ENCODE measurements around the gene ANAPC13. TPM values are rescaled to one million over a fixed set of nuclear protein-coding genes. Genes with fewer than 3 reads are reported as not detected.

The ANAPC13 gene
- total and polyA plus RNA-seq, 10 of the 15 experiments (the other 5 are each of a cell fraction or from before 2014, with no cell fraction given) = 34.9 to 139 (median 83.0) TPM

DNA sequence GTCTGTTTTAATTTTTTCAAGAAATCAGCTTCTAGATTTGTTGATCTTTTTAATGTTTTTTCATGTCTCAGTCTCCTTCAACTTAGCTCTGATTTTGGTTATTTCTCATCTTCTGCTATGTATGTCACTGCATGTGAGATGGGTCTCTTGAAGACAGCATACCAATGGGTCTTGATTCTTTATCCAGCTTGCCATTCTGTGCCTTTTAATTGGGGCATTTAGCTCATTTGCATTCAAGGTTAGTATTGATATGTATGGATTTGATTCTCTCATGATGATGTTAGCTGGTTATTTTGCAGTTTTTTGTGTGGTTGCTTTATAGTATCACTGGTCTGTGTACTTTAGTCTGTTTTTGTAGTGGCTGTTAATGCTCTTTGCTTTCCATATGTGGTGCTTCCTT, 39.5 kb upstream of the ANAPC13 start (continued):
- TF ChIP-seq, protein P1, sequence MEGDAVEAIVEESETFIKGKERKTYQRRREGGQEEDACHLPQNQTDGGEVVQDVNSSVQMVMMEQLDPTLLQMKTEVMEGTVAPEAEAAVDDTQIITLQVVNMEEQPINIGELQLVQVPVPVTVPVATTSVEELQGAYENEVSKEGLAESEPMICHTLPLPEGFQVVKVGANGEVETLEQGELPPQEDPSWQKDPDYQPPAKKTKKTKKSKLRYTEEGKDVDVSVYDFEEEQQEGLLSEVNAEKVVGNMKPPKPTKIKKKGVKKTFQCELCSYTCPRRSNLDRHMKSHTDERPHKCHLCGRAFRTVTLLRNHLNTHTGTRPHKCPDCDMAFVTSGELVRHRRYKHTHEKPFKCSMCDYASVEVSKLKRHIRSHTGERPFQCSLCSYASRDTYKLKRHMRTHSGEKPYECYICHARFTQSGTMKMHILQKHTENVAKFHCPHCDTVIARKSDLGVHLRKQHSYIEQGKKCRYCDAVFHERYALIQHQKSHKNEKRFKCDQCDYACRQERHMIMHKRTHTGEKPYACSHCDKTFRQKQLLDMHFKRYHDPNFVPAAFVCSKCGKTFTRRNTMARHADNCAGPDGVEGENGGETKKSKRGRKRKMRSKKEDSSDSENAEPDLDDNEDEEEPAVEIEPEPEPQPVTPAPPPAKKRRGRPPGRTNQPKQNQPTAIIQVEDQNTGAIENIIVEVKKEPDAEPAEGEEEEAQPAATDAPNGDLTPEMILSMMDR (IDR thresholded peaks at IDR 0.05 in 2 of 3, conservative IDR thresholded peaks at IDR 0.05 in 1 of 3; ENCODE audit: control insufficient read depth in 2 of 3, extremely low read depth in 1 of 3, insufficient read depth in 1 of 3, low read depth in 3 of 3, low read length in 3 of 3) = no peak
- TF ChIP-seq JUNB (IDR thresholded peaks at IDR 0.05) (no peak), ZNF24 (IDR thresholded peaks at IDR 0.05) (no peak), NFYB (IDR thresholded peaks at IDR 0.05; ENCODE audit: insufficient read depth, low read depth, low read length) (no peak)
- TF ChIP-seq, protein P2, sequence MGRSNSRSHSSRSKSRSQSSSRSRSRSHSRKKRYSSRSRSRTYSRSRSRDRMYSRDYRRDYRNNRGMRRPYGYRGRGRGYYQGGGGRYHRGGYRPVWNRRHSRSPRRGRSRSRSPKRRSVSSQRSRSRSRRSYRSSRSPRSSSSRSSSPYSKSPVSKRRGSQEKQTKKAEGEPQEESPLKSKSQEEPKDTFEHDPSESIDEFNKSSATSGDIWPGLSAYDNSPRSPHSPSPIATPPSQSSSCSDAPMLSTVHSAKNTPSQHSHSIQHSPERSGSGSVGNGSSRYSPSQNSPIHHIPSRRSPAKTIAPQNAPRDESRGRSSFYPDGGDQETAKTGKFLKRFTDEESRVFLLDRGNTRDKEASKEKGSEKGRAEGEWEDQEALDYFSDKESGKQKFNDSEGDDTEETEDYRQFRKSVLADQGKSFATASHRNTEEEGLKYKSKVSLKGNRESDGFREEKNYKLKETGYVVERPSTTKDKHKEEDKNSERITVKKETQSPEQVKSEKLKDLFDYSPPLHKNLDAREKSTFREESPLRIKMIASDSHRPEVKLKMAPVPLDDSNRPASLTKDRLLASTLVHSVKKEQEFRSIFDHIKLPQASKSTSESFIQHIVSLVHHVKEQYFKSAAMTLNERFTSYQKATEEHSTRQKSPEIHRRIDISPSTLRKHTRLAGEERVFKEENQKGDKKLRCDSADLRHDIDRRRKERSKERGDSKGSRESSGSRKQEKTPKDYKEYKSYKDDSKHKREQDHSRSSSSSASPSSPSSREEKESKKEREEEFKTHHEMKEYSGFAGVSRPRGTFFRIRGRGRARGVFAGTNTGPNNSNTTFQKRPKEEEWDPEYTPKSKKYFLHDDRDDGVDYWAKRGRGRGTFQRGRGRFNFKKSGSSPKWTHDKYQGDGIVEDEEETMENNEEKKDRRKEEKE (IDR thresholded peaks at IDR 0.05) = no peak

DNA sequence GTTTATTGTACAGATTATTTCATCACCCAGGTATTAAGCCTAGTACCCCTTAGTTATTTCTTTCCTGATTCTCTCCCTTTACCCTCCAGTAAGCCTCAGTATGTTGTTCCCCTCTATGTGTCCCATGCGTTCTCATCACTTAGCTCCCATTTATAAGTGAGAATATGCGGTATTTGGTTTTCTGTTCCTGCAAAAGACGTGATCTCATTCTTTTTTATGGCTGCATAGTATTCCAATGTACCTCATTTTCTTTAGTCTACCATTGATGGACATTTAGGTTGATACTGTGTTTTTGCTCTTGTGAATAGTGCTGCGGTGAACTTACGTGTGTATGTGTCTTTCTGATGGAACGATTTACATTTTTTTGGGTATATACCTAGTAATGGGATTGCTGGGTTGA, 36.8 kb upstream of the ANAPC13 start:
- RAD21 ChIA-PET (ENCODE audit: unreplicated experiment) = no interaction called here
- no TSS peak for BruUV-seq (replicated peaks)

More for the DNA sequence above, 36.8 kb upstream of the ANAPC13 start:
- Histone ChIP-seq H4K20me1 (ENCODE audit: control insufficient read depth, insufficient read depth) (no peaks in the 10 kb centered on the region), H3K79me2 (ENCODE audit: control insufficient read depth, insufficient read depth, low read length) (0 out of 2 replicates have a peak, but pooled peaks cover 1% of the 10 kb centered on the region), H2AFZ (ENCODE audit: control insufficient read depth, low read depth, low read length) (no peak overlapping the region), H3K27me3 (replicated peaks in 1 of 2; ENCODE audit: control insufficient read depth in 2 of 2, insufficient read depth in 2 of 2, low read length in 1 of 2) (no peaks in the 10 kb centered on the region), H3K36me3 (ENCODE audit: control insufficient read depth in 2 of 2, insufficient read depth in 2 of 2, low read length in 1 of 2) (no peaks in the 10 kb centered on the region; a peak in 1 of 4 replicates), H3K9me3 (replicated peaks; ENCODE audit: control insufficient read depth, insufficient read depth, low read length) (peaks cover 8% of the 10 kb centered on the region), H3K4me2 (ENCODE audit: control insufficient read depth, insufficient read depth) (no peak overlapping the region), H3K27ac (ENCODE audit: control insufficient read depth, insufficient read depth) (no peak overlapping the region), H3K4me1 (ENCODE audit: control insufficient read depth, insufficient read depth, low read length) (no peaks in the 10 kb centered on the region), H3K9ac (ENCODE audit: control insufficient read depth, insufficient read depth, low read length) (no peak overlapping the region), H3K4me3 (no peak overlapping the region)
- intact Hi-C loops (cut with micrococcal nuclease; ENCODE audit: unreplicated experiment) (no loop called here), in situ Hi-C loops (cut with MboI) (no loop called here)
- ChIA-PET CTCF (no interaction called here), POLR2A (no interaction called here), SMC1A (ENCODE audit: uncharacterized antibody, unreplicated experiment) (no interaction called here)
- ATAC-seq = no peak
- no peak for TF ChIP-seq ZZZ3 (IDR thresholded peaks at IDR 0.05; ENCODE audit: control insufficient read depth, insufficient read length, low read depth)
- TF ChIP-seq, protein P3, sequence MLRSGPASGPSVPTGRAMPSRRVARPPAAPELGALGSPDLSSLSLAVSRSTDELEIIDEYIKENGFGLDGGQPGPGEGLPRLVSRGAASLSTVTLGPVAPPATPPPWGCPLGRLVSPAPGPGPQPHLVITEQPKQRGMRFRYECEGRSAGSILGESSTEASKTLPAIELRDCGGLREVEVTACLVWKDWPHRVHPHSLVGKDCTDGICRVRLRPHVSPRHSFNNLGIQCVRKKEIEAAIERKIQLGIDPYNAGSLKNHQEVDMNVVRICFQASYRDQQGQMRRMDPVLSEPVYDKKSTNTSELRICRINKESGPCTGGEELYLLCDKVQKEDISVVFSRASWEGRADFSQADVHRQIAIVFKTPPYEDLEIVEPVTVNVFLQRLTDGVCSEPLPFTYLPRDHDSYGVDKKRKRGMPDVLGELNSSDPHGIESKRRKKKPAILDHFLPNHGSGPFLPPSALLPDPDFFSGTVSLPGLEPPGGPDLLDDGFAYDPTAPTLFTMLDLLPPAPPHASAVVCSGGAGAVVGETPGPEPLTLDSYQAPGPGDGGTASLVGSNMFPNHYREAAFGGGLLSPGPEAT (IDR thresholded peaks at IDR 0.05; ENCODE audit: low read depth) = no peak
- TF ChIP-seq CHD2 (IDR thresholded peaks at IDR 0.05; ENCODE audit: borderline replicate concordance, low read depth, low read length) = no peak
- no peak for TF ChIP-seq SMAD1 (IDR thresholded peaks at IDR 0.05; ENCODE audit: low read depth, partially characterized antibody)
- no peak for TF ChIP-seq NR2C2 (IDR thresholded peaks at IDR 0.05; ENCODE audit: borderline replicate concordance, control insufficient read depth, insufficient read length, low read depth)
- no peak for TF ChIP-seq MYC (IDR thresholded peaks at IDR 0.05; ENCODE audit: insufficient read depth, insufficient read length, insufficient replicate concordance, low read length, severe bottlenecking)
- no peak for TF ChIP-seq SRF (IDR thresholded peaks at IDR 0.05; ENCODE audit: low read depth in 2 of 2, low read length in 2 of 2)
- 98% methylated on average over 6 of the region's 6 CpGs for WGBS (ENCODE audit: insufficient coverage, insufficient replicate concordance, low lambda C conversion rate, missing lambda C conversion rate)
- no peak for FAIRE-seq
- no peak for DNase-seq (ENCODE audit: low read depth, low spot score)
